B cell (primary cell): ENCODE results near the gene NCK2. TPM values are rescaled to one million over a fixed set of nuclear protein-coding genes. Genes with fewer than 3 reads are reported as not detected.

ENCODE experiments used
- ATAC-seq: fragments of 200-7000 bp; cut with Tn5 transposase; one replicate; pipeline ENCODE4 v1.10.0; 2021; ENCODE audit warnings: low read depth, mild to moderate bottlenecking, moderate number of reproducible peaks, moderate library complexity
- CTCF ChIA-PET: fragments of 350-600 bp; sonication (Branson Sonifier 250); formaldehyde crosslinking; loops from one replicate; lab custom pipeline; 2021; ENCODE audit warnings: antibody characterized with exemption, inconsistent platforms; lab: Charles Lee
- POLR2A ChIA-PET: fragments of 350-600 bp; sonication (Branson Sonifier 250); formaldehyde crosslinking; loops from one replicate; lab custom pipeline; 2021; ENCODE audit warnings: antibody characterized with exemption; lab: Charles Lee
- DNase-seq: peaks from one replicate; pipeline ENCODE4 v3.0.0; 2013
- H2AFZ ChIP-seq: 2 replicates; pipeline ENCODE4 v1.6.1; 2012; ENCODE audit warnings: mild to moderate bottlenecking, low read depth, low read length; ENCODE audit not compliant: insufficient read depth, poor library complexity, severe bottlenecking
- H3K27ac ChIP-seq, 2 donors: 1 replicate in 1 of 2; 2 replicates in 1 of 2; pipeline ENCODE4 v1.5.1; 2012 to 2013; ENCODE audit warnings: low read length in 2 of 2, mild to moderate bottlenecking in 2 of 2, moderate library complexity in 1 of 2
- H3K27me3 ChIP-seq, 4 experiments: fragments of 200-600 bp in 1 of 4; sonication (generic) in 1 of 4; replicated peaks in 1 of 4; 1 replicate in 2 of 4; 2 replicates in 2 of 4; pipeline versions ENCODE4 v1.6.1 to v1.7.0; 2013 to 2016; ENCODE audit warnings: low read length in 3 of 4, mild to moderate bottlenecking in 2 of 4, mixed read lengths in 1 of 4, moderate library complexity in 1 of 4; ENCODE audit not compliant: insufficient read depth in 4 of 4, control insufficient read depth in 3 of 4; ENCODE audit errors: control extremely low read depth in 1 of 4
- H3K36me3 ChIP-seq, 2 experiments: replicated peaks in 1 of 2; 1 replicate in 1 of 2; 2 replicates in 1 of 2; pipeline versions ENCODE4 v1.6.1 to v1.7.1; 2013; ENCODE audit warnings: low read length in 1 of 2; ENCODE audit not compliant: insufficient read depth in 2 of 2, control insufficient read depth in 1 of 2; ENCODE audit errors: control extremely low read depth in 1 of 2, extremely low read depth in 1 of 2
- H3K4me1 ChIP-seq, 2 donors: fragments of 200-600 bp in 1 of 2; sonication (generic) in 1 of 2; 1 replicate in 1 of 2; 2 replicates in 1 of 2; pipeline versions ENCODE4 v1.5.1 to v1.6.1; 2013 to 2017; ENCODE audit warnings: low read length in 2 of 2; ENCODE audit not compliant: control insufficient read depth in 2 of 2, insufficient read depth in 2 of 2
- H3K4me2 ChIP-seq: replicated peaks from 2 replicates; pipeline ENCODE3; 2012; ENCODE audit warnings: mild to moderate bottlenecking, low read depth, low read length; ENCODE audit not compliant: poor library complexity, severe bottlenecking
- H3K4me3 ChIP-seq, 5 experiments: fragments of 200-600 bp in 1 of 5; sonication (generic) in 1 of 5; 1 replicate in 3 of 5; 2 replicates in 2 of 5; pipeline versions ENCODE4 v1.5.1 to v1.7.0; 2011 to 2016; ENCODE audit warnings: low read length in 4 of 5, mild to moderate bottlenecking in 4 of 5, low read depth in 2 of 5, control low read depth in 1 of 5, moderate library complexity in 1 of 5; ENCODE audit not compliant: insufficient read depth in 1 of 5; ENCODE audit errors: control extremely low read depth in 1 of 5, extremely low read depth in 1 of 5
- H3K79me2 ChIP-seq: fragments of 200-600 bp; sonication (generic); one replicate; pipeline ENCODE4 v1.6.0; 2016; ENCODE audit warnings: low read length; ENCODE audit not compliant: control insufficient read depth, insufficient read depth
- H3K9ac ChIP-seq: fragments of 200-600 bp; sonication (generic); 2 replicates; pipeline ENCODE4 v1.6.1; 2017; ENCODE audit warnings: mild to moderate bottlenecking, low read length, moderate library complexity
- H3K9me3 ChIP-seq, 3 donors: one replicate each; pipeline versions ENCODE4 v1.6.1 to v1.7.1; 2013; ENCODE audit warnings: low read length in 2 of 3; ENCODE audit not compliant: control insufficient read depth in 2 of 3, insufficient read depth in 1 of 3; ENCODE audit errors: control extremely low read depth in 1 of 3
- H4K20me1 ChIP-seq: 2 replicates; pipeline ENCODE4 v1.6.0; 2012; ENCODE audit warnings: mild to moderate bottlenecking, low read length; ENCODE audit not compliant: insufficient read depth, control insufficient read depth, poor library complexity, severe bottlenecking
- H3K27ac Mint-ChIP-seq: one replicate; pipeline ENCODE4 v1.8.0; 2021; ENCODE audit warnings: mixed read lengths
- H3K27me3 Mint-ChIP-seq: one replicate; pipeline ENCODE4 v1.8.0; 2021; ENCODE audit warnings: mixed read lengths
- H3K4me1 Mint-ChIP-seq: one replicate; pipeline ENCODE4 v1.8.0; 2021; ENCODE audit warnings: mixed read lengths
- H3K4me3 Mint-ChIP-seq: one replicate; pipeline ENCODE4 v1.8.0; 2021; ENCODE audit warnings: mixed read lengths
- H3K9me3 Mint-ChIP-seq: one replicate; pipeline ENCODE4 v1.8.0; 2022; ENCODE audit warnings: mixed read lengths; ENCODE audit not compliant: insufficient read depth
- EZH2 ChIP-seq: IDR thresholded peaks from 2 replicates; pipeline ENCODE4 v1.6.1; 2012; ENCODE audit warnings: borderline replicate concordance, low read depth, mild to moderate bottlenecking, moderate library complexity, low read length; ENCODE audit not compliant: insufficient read depth, poor library complexity, severe bottlenecking
- WGBS: methylation state at CpG from one replicate; pipeline ENCODE4 v1.1.5; 2013; ENCODE audit warnings: missing lambda C conversion rate; ENCODE audit not compliant: insufficient coverage; 5-methylcytosine and 5-hydroxymethylcytosine counted together
- intact Hi-C: fragments of 100-400 bp; cut with micrococcal nuclease; formaldehyde crosslinking; loops from one replicate; pipeline ENCODE4 v1.10.0; 2022
- polyA plus RNA-seq: library from polyadenylated mRNA; depleted of rRNA; stranded (reverse); fragments of >200 nt; gene quantifications from 2 replicates; pipeline ENCODE4 v1.2.3, GENCODE V29; 2012
- total RNA-seq, 2 donors: library from RNA; stranded (reverse); fragments of 120-200 nt in 1 of 2; gene quantifications; 1 replicate in 1 of 2; 2 replicates in 1 of 2; pipeline versions ENCODE4 v1.2.3 to v1.2.4, GENCODE V29; 2013 to 2022
- TF ChIP-seq, protein P1 (sequence below): fragments of 200-600 bp; IDR thresholded peaks from one replicate; pipeline ENCODE4 v1.8.0; 2022; ENCODE audit warnings: antibody characterized with exemption, mild to moderate bottlenecking

Gene NCK2
- total and polyA plus RNA-seq, 2 donors (not counting 1 experiment from before 2014, with no cell fraction given) = 64.2 to 72.3 TPM

DNA sequence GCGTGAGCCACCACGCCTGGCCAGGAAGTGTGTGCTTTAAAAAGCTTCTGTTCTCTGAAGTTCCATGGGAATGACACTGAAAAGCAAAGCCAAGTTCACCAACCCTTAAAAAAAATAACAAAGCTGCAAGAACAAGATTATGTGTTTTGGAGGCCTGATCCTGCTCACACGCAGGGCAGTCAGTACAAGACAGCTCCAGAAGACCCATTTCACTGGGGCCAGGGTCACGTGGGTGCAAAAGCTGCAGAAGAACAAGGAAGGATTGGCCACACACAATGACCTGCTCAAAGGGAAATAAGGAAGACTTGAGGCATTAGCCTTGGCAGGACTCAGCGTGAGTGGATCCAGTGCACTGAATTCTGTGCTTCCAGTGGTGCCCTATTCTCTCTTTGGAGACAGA is 187.9 kb downstream of the NCK2 start:
- H4K20me1 ChIP-seq = no peaks in the 10 kb centered on the region
- no peak for ATAC-seq
- peaks cover 4% of the 10 kb centered on the region for H3K9me3 Mint-ChIP-seq
- no peak overlapping the region for H3K27ac ChIP-seq
- WGBS = 97% methylated on average over 3 of the region's 5 CpGs
- H3K4me3 ChIP-seq = no peak overlapping the region
- ChIA-PET POLR2A (no interaction called here), CTCF (no interaction called here)
- H3K4me2 ChIP-seq = no peak overlapping the region
- no peak overlapping the region for H3K9ac ChIP-seq
- no peaks in the 10 kb centered on the region for H3K4me1 ChIP-seq
- intact Hi-C loops = no loop called here
- H3K36me3 ChIP-seq = no peaks in the 10 kb centered on the region
- H3K4me3 Mint-ChIP-seq = no peak overlapping the region
- H3K4me1 Mint-ChIP-seq = no peaks in the 10 kb centered on the region
- no peak overlapping the region for H3K27ac Mint-ChIP-seq
- H3K27me3 ChIP-seq = no peaks in the 10 kb centered on the region
- H3K9me3 ChIP-seq = peaks cover 0 to 13% (median 3%) of the 10 kb centered on the region in 3 donors
- no peaks in the 10 kb centered on the region for H3K79me2 ChIP-seq
- no peak for DNase-seq
- TF ChIP-seq, protein P1, sequence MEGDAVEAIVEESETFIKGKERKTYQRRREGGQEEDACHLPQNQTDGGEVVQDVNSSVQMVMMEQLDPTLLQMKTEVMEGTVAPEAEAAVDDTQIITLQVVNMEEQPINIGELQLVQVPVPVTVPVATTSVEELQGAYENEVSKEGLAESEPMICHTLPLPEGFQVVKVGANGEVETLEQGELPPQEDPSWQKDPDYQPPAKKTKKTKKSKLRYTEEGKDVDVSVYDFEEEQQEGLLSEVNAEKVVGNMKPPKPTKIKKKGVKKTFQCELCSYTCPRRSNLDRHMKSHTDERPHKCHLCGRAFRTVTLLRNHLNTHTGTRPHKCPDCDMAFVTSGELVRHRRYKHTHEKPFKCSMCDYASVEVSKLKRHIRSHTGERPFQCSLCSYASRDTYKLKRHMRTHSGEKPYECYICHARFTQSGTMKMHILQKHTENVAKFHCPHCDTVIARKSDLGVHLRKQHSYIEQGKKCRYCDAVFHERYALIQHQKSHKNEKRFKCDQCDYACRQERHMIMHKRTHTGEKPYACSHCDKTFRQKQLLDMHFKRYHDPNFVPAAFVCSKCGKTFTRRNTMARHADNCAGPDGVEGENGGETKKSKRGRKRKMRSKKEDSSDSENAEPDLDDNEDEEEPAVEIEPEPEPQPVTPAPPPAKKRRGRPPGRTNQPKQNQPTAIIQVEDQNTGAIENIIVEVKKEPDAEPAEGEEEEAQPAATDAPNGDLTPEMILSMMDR = no peak
- TF ChIP-seq EZH2 = no peak
- H3K27me3 Mint-ChIP-seq = no peaks in the 10 kb centered on the region
- H2AFZ ChIP-seq = no peak overlapping the region

DNA sequence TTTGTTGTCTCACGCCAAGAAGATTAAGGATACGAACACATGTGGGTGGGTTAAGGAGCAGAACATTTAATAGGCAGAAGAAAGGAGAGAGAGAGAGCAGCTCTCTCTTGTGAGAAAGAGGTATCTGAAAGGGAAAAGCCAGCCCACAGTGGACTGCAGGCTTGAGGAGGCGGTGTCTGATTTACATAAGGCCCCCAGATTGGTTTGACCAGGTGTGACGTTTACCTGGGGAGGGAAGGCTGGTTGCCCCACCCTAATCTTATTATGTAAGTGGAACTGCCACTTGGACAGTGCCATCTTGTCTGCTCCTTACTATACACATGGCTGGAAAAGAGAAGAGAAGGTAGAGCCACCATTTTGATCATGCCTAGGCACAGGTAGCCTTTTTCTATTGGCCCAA is 189.2 kb downstream of the NCK2 start:
- peaks cover 4% of the 10 kb centered on the region for H3K9me3 Mint-ChIP-seq
- ChIA-PET CTCF (no interaction called here), POLR2A (no interaction called here)
- ATAC-seq (no peak), DNase-seq (no peak)
- no peak overlapping the region for H3K4me3 Mint-ChIP-seq
- Histone ChIP-seq H2AFZ (no peak overlapping the region), H3K36me3 (no peaks in the 10 kb centered on the region), H3K79me2 (no peaks in the 10 kb centered on the region), H3K27ac (no peak overlapping the region), H3K9me3 (peaks cover 0 to 13% (median 3%) of the 10 kb centered on the region in 3 donors), H4K20me1 (no peaks in the 10 kb centered on the region), H3K4me3 (no peak overlapping the region), H3K4me2 (no peak overlapping the region), H3K27me3 (no peaks in the 10 kb centered on the region), H3K9ac (no peak overlapping the region), H3K4me1 (no peaks in the 10 kb centered on the region)
- TF ChIP-seq EZH2 = no peak
- TF ChIP-seq, protein P1 = no peak
- H3K4me1 Mint-ChIP-seq = no peaks in the 10 kb centered on the region
- H3K27ac Mint-ChIP-seq = no peak overlapping the region
- WGBS = 85% methylated on average over 3 of the region's 4 CpGs
- intact Hi-C loops = no loop called here
- no peaks in the 10 kb centered on the region for H3K27me3 Mint-ChIP-seq
